Neuronal stem cell (in vitro differentiated cells): Measurements from ENCODE around the gene VSIR. TPM values are rescaled to one million over a fixed set of nuclear protein-coding genes. Genes with fewer than 3 reads are reported as not detected.

Experiments
- DNase-seq: peaks from one replicate; pipeline ENCODE4 v3.0.0-alpha.2; 2013; ENCODE audit warnings: low spot score
- H2AFZ ChIP-seq: one replicate; pipeline ENCODE4 v1.6.1; 2013; ENCODE audit warnings: mild to moderate bottlenecking, low read length, inconsistent platforms
- H2AK5ac ChIP-seq: 2 replicates; pipeline ENCODE4 v1.6.1; 2013; ENCODE audit warnings: low read depth, mild to moderate bottlenecking, inconsistent platforms, low read length, moderate library complexity, mixed read lengths
- H2BK120ac ChIP-seq: 2 replicates; pipeline ENCODE4 v1.6.1; 2013; ENCODE audit warnings: low read depth, mild to moderate bottlenecking, inconsistent platforms, low read length, moderate library complexity, mixed read lengths
- H2BK12ac ChIP-seq: one replicate; pipeline ENCODE4 v1.6.1; 2013; ENCODE audit warnings: low read length, inconsistent platforms
- H2BK15ac ChIP-seq: 2 replicates; pipeline ENCODE4 v1.6.1; 2013; ENCODE audit warnings: mild to moderate bottlenecking, low read length, inconsistent platforms, mixed read lengths
- H2BK5ac ChIP-seq: one replicate; pipeline ENCODE4 v1.6.1; 2013; ENCODE audit warnings: inconsistent platforms, mild to moderate bottlenecking, low read length, moderate library complexity
- H3K14ac ChIP-seq: one replicate; pipeline ENCODE4 v1.6.1; 2013; ENCODE audit warnings: low read length, inconsistent platforms
- H3K18ac ChIP-seq: 2 replicates; pipeline ENCODE4 v1.6.1; 2013; ENCODE audit warnings: low read length, inconsistent platforms
- H3K23ac ChIP-seq: 2 replicates; pipeline ENCODE4 v1.6.1; 2013; ENCODE audit warnings: low read depth, mild to moderate bottlenecking, mixed read lengths, low read length, inconsistent platforms; ENCODE audit not compliant: poor library complexity
- H3K27ac ChIP-seq: replicated peaks from 3 replicates; pipeline ENCODE4 v1.5.1; 2013; ENCODE audit warnings: low read length, inconsistent platforms
- H3K27me3 ChIP-seq, 3 experiments: 2 replicates each; pipeline ENCODE4 v1.6.1; 2013; ENCODE audit warnings: low read length in 3 of 3, mild to moderate bottlenecking in 2 of 3, inconsistent platforms in 1 of 3, low read depth in 1 of 3, mixed read lengths in 1 of 3, moderate library complexity in 1 of 3; ENCODE audit not compliant: control insufficient read depth in 3 of 3, insufficient read depth in 3 of 3
- H3K36me3 ChIP-seq, 2 donors: replicated peaks in 1 of 2; 2 replicates each; pipeline ENCODE4 v1.6.1; 2013; ENCODE audit warnings: low read length in 2 of 2; ENCODE audit not compliant: control insufficient read depth in 2 of 2, insufficient read depth in 2 of 2
- H3K4ac ChIP-seq: 2 replicates; pipeline ENCODE4 v1.6.1; 2013; ENCODE audit warnings: inconsistent platforms, mild to moderate bottlenecking, low read length, moderate library complexity
- H3K4me1 ChIP-seq, 2 donors: 1 replicate in 1 of 2; 2 replicates in 1 of 2; pipeline ENCODE4 v1.6.1; 2013; ENCODE audit warnings: low read length in 2 of 2, low read depth in 1 of 2; ENCODE audit not compliant: control insufficient read depth in 2 of 2, insufficient read depth in 1 of 2
- H3K4me2 ChIP-seq: one replicate; pipeline ENCODE4 v1.6.1; 2013; ENCODE audit warnings: mild to moderate bottlenecking, low read length, inconsistent platforms; ENCODE audit not compliant: insufficient read depth, poor library complexity, severe bottlenecking
- H3K4me3 ChIP-seq, 2 donors: 2 replicates each; pipeline ENCODE4 v1.5.1; 2013; ENCODE audit warnings: low read length in 2 of 2, mild to moderate bottlenecking in 2 of 2, inconsistent platforms in 1 of 2, moderate library complexity in 1 of 2
- H3K79me1 ChIP-seq: one replicate; pipeline ENCODE4 v1.6.1; 2013; ENCODE audit warnings: low read depth, mild to moderate bottlenecking, inconsistent platforms, low read length, moderate library complexity
- H3K9ac ChIP-seq: one replicate; pipeline ENCODE4 v1.6.1; 2013; ENCODE audit warnings: mild to moderate bottlenecking, low read depth, low read length, inconsistent platforms; ENCODE audit not compliant: poor library complexity
- H3K9me3 ChIP-seq, 2 donors: replicated peaks in 1 of 2; 2 replicates each; pipeline versions ENCODE3 to v1.6.1; 2013; ENCODE audit warnings: low read length in 2 of 2, mild to moderate bottlenecking in 2 of 2, inconsistent platforms in 1 of 2, low read depth in 1 of 2, mixed read lengths in 1 of 2, moderate library complexity in 1 of 2; ENCODE audit not compliant: control insufficient read depth in 2 of 2, insufficient read depth in 1 of 2
- H4K8ac ChIP-seq: one replicate; pipeline ENCODE4 v1.6.1; 2013; ENCODE audit warnings: low read depth, mild to moderate bottlenecking, inconsistent platforms, low read length, moderate library complexity
- H4K91ac ChIP-seq: one replicate; pipeline ENCODE4 v1.6.1; 2013; ENCODE audit warnings: low read length, low read depth, mild to moderate bottlenecking, inconsistent platforms; ENCODE audit not compliant: poor library complexity
- WGBS, 2 donors: extraction: QIAGEN DNeasy Blood & Tissue Kit; methylation state at CpG; one replicate each; pipeline ENCODE4 v1.1.7; 2013; ENCODE audit warnings: missing lambda C conversion rate in 2 of 2, mixed read lengths in 1 of 2; ENCODE audit not compliant: insufficient read length in 2 of 2, insufficient replicate concordance in 1 of 2; ENCODE audit errors: extremely low coverage in 2 of 2; 5-methylcytosine and 5-hydroxymethylcytosine counted together
- polyA plus RNA-seq, 2 experiments: library from polyadenylated mRNA; stranded (reverse); fragments of 200-250 nt; gene quantifications; one replicate each; pipeline ENCODE4 v1.2.3, GENCODE V29; 2013

VSIR gene
- polyA plus RNA-seq (2013, experiment 1 of 2) = 0.29 TPM
- polyA plus RNA-seq (2013, experiment 2 of 2) = 0.48 TPM

DNA sequence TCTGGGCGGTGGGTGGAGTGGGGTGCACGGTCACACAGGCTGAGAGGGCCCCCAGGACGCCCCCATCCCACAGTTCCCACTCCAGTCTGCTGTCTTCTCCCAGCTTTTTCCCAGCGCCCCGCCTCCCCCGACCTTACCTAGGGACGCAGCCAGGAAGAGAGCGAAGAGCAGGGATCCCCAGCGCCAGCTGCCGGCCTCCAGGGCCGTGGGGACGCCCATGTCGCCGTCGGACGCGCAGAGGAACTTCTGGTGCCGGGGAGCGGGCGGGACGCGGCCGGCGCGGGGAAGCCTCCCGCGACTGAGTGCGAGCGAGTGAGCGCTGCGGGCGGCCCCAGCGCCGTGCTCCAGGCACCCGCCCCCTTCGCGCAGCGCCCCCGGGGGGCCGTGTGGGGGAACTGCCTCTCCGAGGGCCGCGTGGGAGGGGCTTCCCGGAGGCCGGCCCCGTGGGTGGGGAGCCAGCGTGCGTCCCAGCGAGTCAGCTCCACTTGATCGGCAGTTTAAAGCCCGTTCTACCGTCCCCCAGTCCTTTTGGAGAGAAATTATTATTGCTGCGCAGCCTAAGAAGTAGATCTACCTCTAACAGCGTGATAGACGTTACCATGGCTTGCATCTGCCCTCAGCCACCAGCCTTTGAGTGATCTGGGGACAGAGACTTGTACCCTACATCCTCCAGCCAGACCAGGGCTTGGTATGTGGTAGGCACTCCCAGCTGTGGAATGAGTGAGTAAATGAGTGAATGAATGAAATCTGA, at the start of gene VSIR:
VSIR (minus strand) TSS at position 300 of the 751 bp plus-strand sequence; CDS start at position 219, 81 bp downstream.
- no CpG with 5 or more reads among the region's 55 CpGs for WGBS, 2 donors

DNA sequence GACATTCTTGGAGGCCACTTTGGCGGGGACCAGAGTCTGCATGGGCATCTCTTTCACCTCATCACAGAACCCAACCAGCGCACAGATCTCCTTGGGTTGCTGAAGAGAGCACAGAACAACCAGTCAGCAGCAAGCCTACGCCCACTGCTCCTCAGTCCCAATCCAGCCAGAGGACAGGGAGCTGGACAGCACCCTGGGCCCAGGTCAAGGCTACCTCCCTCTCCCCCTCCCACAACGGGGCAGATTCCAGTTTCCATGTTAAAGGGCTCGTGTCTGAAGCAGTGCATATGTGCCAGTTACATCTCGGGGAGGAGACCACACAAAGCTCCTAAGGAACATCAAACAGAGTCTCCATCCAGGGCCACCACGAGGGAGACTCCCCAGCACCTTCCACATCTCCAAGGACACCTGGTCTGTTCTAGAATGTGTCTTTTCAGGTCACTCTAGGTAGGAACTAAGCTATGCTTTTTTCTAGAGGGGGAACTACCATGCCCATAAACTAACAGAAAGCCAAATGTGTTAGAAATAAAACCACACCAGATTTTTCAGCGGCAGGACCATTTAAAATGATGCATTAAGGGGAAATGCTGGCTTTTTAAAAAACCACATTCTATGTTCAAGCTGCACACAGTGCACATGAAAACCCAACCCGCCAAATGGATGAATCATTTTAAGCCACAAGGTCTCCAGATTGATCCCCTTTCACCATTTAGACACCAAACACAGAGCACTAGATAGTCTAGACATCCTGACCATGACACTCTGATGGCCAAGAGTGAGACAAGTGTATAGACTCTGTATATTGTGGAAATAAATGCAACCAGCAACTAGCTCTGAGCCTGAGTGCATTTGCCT, 48.8 kb upstream of the VSIR start:
- no peak overlapping the region for H2AFZ ChIP-seq
- no peak overlapping the region for H3K4ac ChIP-seq
- H3K9me3 ChIP-seq = no peaks in the 10 kb centered on the region
- no peak overlapping the region for H2BK120ac ChIP-seq
- H3K79me1 ChIP-seq = peaks cover 2% of the 10 kb centered on the region
- no peak for DNase-seq
- H4K8ac ChIP-seq = no peak overlapping the region
- H3K36me3 ChIP-seq = peaks cover 74 to 99% of the 10 kb centered on the region in 2 donors
- no peak overlapping the region for H4K91ac ChIP-seq
- H3K14ac ChIP-seq = no peak overlapping the region
- H3K23ac ChIP-seq = no peak overlapping the region
- H2AK5ac ChIP-seq = no peak overlapping the region
- no CpG with 5 or more reads among the region's 9 CpGs for WGBS, 2 donors
- H3K18ac ChIP-seq = no peak overlapping the region
- H3K4me1 ChIP-seq = no peaks in the 10 kb centered on the region
- no peak overlapping the region for H2BK5ac ChIP-seq
- no peak overlapping the region for H2BK12ac ChIP-seq
- H3K27me3 ChIP-seq = no peaks in the 10 kb centered on the region
- H3K4me3 ChIP-seq = no peak overlapping the region
- H3K9ac ChIP-seq = no peak overlapping the region
- no peak overlapping the region for H3K4me2 ChIP-seq
- no peak overlapping the region for H3K27ac ChIP-seq
- H2BK15ac ChIP-seq = no peak overlapping the region

More for the DNA sequence above, at the start of gene VSIR:
- Histone ChIP-seq H3K14ac (no peak within 1 kb of the TSS), H3K4ac (no peak within 1 kb of the TSS), H2AFZ (peak within 1 kb of the TSS; percentile 78), H3K27ac (no peak within 1 kb of the TSS), H3K4me2 (peak within 1 kb of the TSS; percentile 68), H2AK5ac (peak within 1 kb of the TSS; percentile 20), H2BK15ac (no peak within 1 kb of the TSS), H2BK120ac (no peak within 1 kb of the TSS), H3K27me3 (peaks cover 0 to 59% (median 18%) of the 10 kb centered on the region in 3 experiments), H2BK5ac (no peak within 1 kb of the TSS), H4K91ac (no peak within 1 kb of the TSS), H3K36me3 (no peaks in the 10 kb centered on the region), H4K8ac (no peak within 1 kb of the TSS), H3K4me1 (peaks cover 2 to 3% of the 10 kb centered on the region in 2 donors), H3K9me3 (no peaks in the 10 kb centered on the region), H3K4me3 (peak within 1 kb of the TSS in 1 of 2 donors; percentile 78), H3K79me1 (no peaks in the 10 kb centered on the region), H3K23ac (peak within 1 kb of the TSS; percentile 12), H3K9ac (peak within 1 kb of the TSS; percentile 7), H3K18ac (peak within 1 kb of the TSS; percentile 85), H2BK12ac (peak within 1 kb of the TSS; percentile 14)
- peak; percentile 81 for DNase-seq

DNA sequence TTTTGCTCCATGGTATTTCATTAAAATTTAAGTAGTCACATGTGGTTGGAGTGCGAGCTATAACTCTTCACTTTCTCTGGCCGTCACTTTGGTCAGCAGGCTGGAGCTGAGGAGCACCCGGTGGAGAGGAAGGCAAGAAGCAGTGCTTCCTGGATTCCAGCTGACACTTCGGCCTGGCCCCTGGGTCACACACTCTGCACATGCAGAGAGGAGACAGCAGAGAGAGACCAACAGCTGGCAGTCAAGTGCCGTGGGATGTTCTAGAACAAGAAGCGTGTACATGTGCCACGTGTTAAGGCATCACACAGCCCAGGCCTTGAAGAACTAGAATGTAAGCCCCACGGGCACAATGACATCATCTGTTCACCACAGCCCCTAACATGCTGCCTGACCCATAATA, 47.6 kb upstream of the VSIR start:
- no peak overlapping the region for H3K4me2 ChIP-seq
- peaks cover 80 to 100% of the 10 kb centered on the region in 2 donors for H3K36me3 ChIP-seq
- H2BK5ac ChIP-seq = no peak overlapping the region
- no peak overlapping the region for H3K27ac ChIP-seq
- H3K9ac ChIP-seq = no peak overlapping the region
- no CpG with 5 or more reads among the region's 8 CpGs for WGBS, 2 donors
- no peaks in the 10 kb centered on the region for H3K9me3 ChIP-seq
- no peaks in the 10 kb centered on the region for H3K4me1 ChIP-seq
- H3K14ac ChIP-seq = no peak overlapping the region
- H2BK12ac ChIP-seq = no peak overlapping the region
- H3K23ac ChIP-seq = no peak overlapping the region
- H3K27me3 ChIP-seq = no peaks in the 10 kb centered on the region
- no peak overlapping the region for H3K18ac ChIP-seq
- no peak overlapping the region for H2AK5ac ChIP-seq
- peaks cover 2% of the 10 kb centered on the region for H3K79me1 ChIP-seq
- DNase-seq = no peak
- no peak overlapping the region for H2BK15ac ChIP-seq
- H4K8ac ChIP-seq = no peak overlapping the region
- no peak overlapping the region for H2BK120ac ChIP-seq
- H2AFZ ChIP-seq = no peak overlapping the region
- H3K4ac ChIP-seq = no peak overlapping the region
- H4K91ac ChIP-seq = no peak overlapping the region
- H3K4me3 ChIP-seq = no peak overlapping the region

DNA sequence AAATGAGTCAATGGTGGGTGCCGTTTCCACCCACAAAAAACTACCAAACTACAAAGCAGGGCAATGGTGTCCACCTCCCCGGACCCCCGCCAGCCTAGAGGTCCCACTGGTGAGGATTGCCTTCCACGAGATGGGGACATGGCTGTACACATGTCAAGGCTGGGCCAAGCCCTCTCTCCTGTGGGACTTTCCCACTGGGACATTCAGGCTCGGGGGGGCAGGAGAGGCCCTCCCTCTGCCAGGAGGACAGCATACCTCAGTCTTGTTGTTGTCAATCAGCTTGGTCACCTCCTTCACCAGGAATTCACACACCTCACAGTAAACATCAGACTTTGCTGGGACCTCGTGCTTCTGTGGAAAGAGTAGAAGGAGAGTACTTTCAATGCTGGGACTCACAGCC, 46.7 kb upstream of the VSIR start:
- H2BK120ac ChIP-seq = no peak overlapping the region
- H3K14ac ChIP-seq = no peak overlapping the region
- no peak overlapping the region for H2AK5ac ChIP-seq
- no peak overlapping the region for H3K18ac ChIP-seq
- no peak overlapping the region for H3K23ac ChIP-seq
- no peak overlapping the region for H2BK5ac ChIP-seq
- peaks cover 78 to 100% of the 10 kb centered on the region in 2 donors for H3K36me3 ChIP-seq
- no peaks in the 10 kb centered on the region for H3K4me1 ChIP-seq
- no peak overlapping the region for H4K8ac ChIP-seq
- no peak for DNase-seq
- H2BK12ac ChIP-seq = no peak overlapping the region
- no peak overlapping the region for H2BK15ac ChIP-seq
- no CpG with 5 or more reads among the region's 6 CpGs for WGBS, 2 donors
- H3K4me3 ChIP-seq = no peak overlapping the region
- no peaks in the 10 kb centered on the region for H3K9me3 ChIP-seq
- H3K9ac ChIP-seq = no peak overlapping the region
- no peak overlapping the region for H3K4ac ChIP-seq
- no peaks in the 10 kb centered on the region for H3K27me3 ChIP-seq
- H3K4me2 ChIP-seq = no peak overlapping the region
- no peak overlapping the region for H3K27ac ChIP-seq
- H4K91ac ChIP-seq = no peak overlapping the region
- H2AFZ ChIP-seq = no peak overlapping the region
- H3K79me1 ChIP-seq = peaks cover 2% of the 10 kb centered on the region
